Breast epithelium (tissue), 4 donors: ENCODE measurements around the gene CRCP. TPM values are rescaled to one million over a fixed set of nuclear protein-coding genes. Genes with fewer than 3 reads are reported as not detected.

Experiments used
- DNase-seq, 2 donors: peaks; one replicate each; pipeline ENCODE4 v3.0.0-alpha.2; 2019; ENCODE audit warnings: low spot score in 2 of 2
- H3K27ac ChIP-seq, 2 donors: fragments of 200-600 bp; sonication (generic) in 1 of 2; one replicate each; pipeline ENCODE4 v1.5.1; 2016 to 2019; ENCODE audit warnings: mild to moderate bottlenecking in 1 of 2
- H3K27me3 ChIP-seq, 2 donors: fragments of 200-600 bp; sonication (generic) in 1 of 2; one replicate each; pipeline versions ENCODE4 v1.5.1 to v1.6.0; 2017 to 2019; ENCODE audit warnings: control low read depth in 1 of 2, mild to moderate bottlenecking in 1 of 2
- H3K36me3 ChIP-seq: fragments of 200-600 bp; one replicate; pipeline ENCODE4 v1.5.1; 2019
- H3K4me1 ChIP-seq, 2 donors: fragments of 200-600 bp; sonication (generic); one replicate each; pipeline ENCODE4 v1.5.1; 2016 to 2019; ENCODE audit warnings: control low read depth in 1 of 2
- H3K4me3 ChIP-seq, 3 donors: fragments of 200-600 bp; sonication (generic); 1 replicate in 2 of 3; 2 replicates in 1 of 3; pipeline ENCODE4 v1.5.1; 2016 to 2019; ENCODE audit warnings: mild to moderate bottlenecking in 3 of 3, moderate library complexity in 2 of 3
- H3K9me3 ChIP-seq, 2 donors: fragments of 200-600 bp; sonication (generic) in 1 of 2; one replicate each; pipeline ENCODE4 v1.5.1; 2016 to 2019; ENCODE audit warnings: control low read depth in 1 of 2
- CTCF ChIP-seq, 3 donors: fragments of 450-650 bp; IDR thresholded peaks; one replicate each; pipeline ENCODE4 v1.5.1; 2016 to 2017; ENCODE audit warnings: antibody characterized with exemption in 3 of 3, mild to moderate bottlenecking in 3 of 3, moderate library complexity in 3 of 3
- POLR2A ChIP-seq: fragments of 450-650 bp; IDR thresholded peaks from one replicate; pipeline ENCODE4 v1.6.1; 2016; ENCODE audit warnings: antibody characterized with exemption, mild to moderate bottlenecking, moderate library complexity
- POLR2AphosphoS5 ChIP-seq, 3 donors: sonication (generic); formaldehyde crosslinking; IDR thresholded peaks; one replicate each; pipeline ENCODE4 v1.6.1; 2017; ENCODE audit warnings: antibody characterized with exemption in 3 of 3
- intact Hi-C: fragments of 100-400 bp; cut with DNase I; formaldehyde crosslinking; loops from one replicate; pipeline ENCODE4 v1.15.1; 2023; ENCODE audit warnings: low total_unique reads
- total RNA-seq, 3 donors: library from RNA; depleted of rRNA; stranded (reverse); fragments of >200 nt; gene quantifications; one replicate each; pipeline ENCODE4 v1.1.0, GENCODE V29; 2016

CRCP gene
- total RNA-seq, 3 donors from 2014 or later, result 31.5 to 49.8 (median 41.3) TPM

GRCh38 chr7:66198469-66198868 lies 83.8 kb downstream of the CRCP start:
- Histone ChIP-seq H3K27ac (no peak overlapping the region), H3K4me1 (no peaks in the 10 kb centered on the region), H3K4me3 (no peak overlapping the region), H3K27me3 (no peaks in the 10 kb centered on the region), H3K36me3 (no peaks in the 10 kb centered on the region), H3K9me3 (no peaks in the 10 kb centered on the region)
- intact Hi-C loops, result no loop called here
- TF ChIP-seq POLR2A (no peak), POLR2AphosphoS5 (IDR thresholded peaks at IDR 0.05) (no peak), CTCF (IDR thresholded peaks at IDR 0.05) (no peak)
- no peak for DNase-seq

- H3K4me1 ChIP-seq, result no peaks in the 10 kb centered on the region
- no peak overlapping the region for H3K27ac ChIP-seq
- no peaks in the 10 kb centered on the region for H3K36me3 ChIP-seq
- no peaks in the 10 kb centered on the region for H3K27me3 ChIP-seq
- no peak for TF ChIP-seq POLR2AphosphoS5 (IDR thresholded peaks at IDR 0.05)
- intact Hi-C loops, result no loop called here
- H3K4me3 ChIP-seq, result no peak overlapping the region
- H3K9me3 ChIP-seq, result no peaks in the 10 kb centered on the region
- no peak for DNase-seq
These were observed 84.3 kb downstream of the CRCP start for GRCh38 chr7:66198956-66199355.

DNA sequence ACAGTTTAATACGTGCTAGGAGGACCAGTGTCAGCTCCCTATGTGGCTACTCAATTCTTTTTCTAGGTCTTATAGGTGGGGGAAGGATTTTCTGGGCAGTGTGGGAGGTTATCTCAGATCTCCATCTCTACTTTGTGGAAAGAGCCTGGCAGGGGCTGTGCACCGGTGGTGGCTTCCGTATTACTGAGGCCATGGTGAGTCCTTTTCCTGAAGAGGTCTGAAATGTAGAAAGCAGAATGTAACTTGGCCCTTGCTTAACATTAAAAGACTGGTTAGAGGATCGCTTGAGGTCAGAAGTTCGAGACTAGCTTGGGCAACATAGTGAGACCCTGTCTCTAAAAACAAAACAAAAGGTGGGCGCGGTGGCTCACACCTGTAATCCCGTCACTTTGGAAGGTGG lies 87.8 kb downstream of the CRCP start:
- intact Hi-C loops, result no loop called here

More for the DNA sequence above, 87.8 kb downstream of the CRCP start:
- Histone ChIP-seq H3K36me3 (no peaks in the 10 kb centered on the region), H3K27ac (no peak overlapping the region), H3K4me1 (no peaks in the 10 kb centered on the region), H3K9me3 (no peaks in the 10 kb centered on the region), H3K27me3 (no peaks in the 10 kb centered on the region), H3K4me3 (no peak overlapping the region)
- TF ChIP-seq POLR2A (no peak), POLR2AphosphoS5 (IDR thresholded peaks at IDR 0.05) (no peak), CTCF (IDR thresholded peaks at IDR 0.05) (no peak)
- no peak for DNase-seq

Other genes starting within 250 kb of the CRCP start
- gene VKORC1L1, start 241.8 kb upstream of the CRCP start, total RNA-seq, result 10 to 100 TPM; 21.1 to 84.5 (median 25.9) TPM
- 10 to 100 TPM; 27.7 to 35.2 (median 33.8) TPM for gene GUSB, start 132.6 kb upstream of the CRCP start, total RNA-seq
- 10 to 100 TPM; 31.9 to 39.8 (median 33.1) TPM for gene ASL, start 39.0 kb upstream of the CRCP start, total RNA-seq
- 10 to 100 TPM; 23.2 to 34.4 (median 23.3) TPM for gene TPST1, start 90.5 kb downstream of the CRCP start, total RNA-seq